Epithelial cell of esophagus (primary cell): Measurements from ENCODE around the gene IL1RAPL2.

Experiments
- DNase-seq: peaks from one replicate; pipeline ENCODE4 v3.0.0; 2010; ENCODE audit warnings: low read depth
- H3K4me3 ChIP-seq: 2 replicates; pipeline ENCODE4 v1.5.1; 2011; ENCODE audit warnings: mild to moderate bottlenecking, low read length, control low read depth
- TF ChIP-seq, protein P1 (sequence below): IDR thresholded peaks from 2 replicates; pipeline ENCODE4 v1.5.1; 2011; ENCODE audit warnings: low read depth, mild to moderate bottlenecking, low read length, control low read depth, inconsistent platforms; ENCODE audit not compliant: insufficient read depth; ENCODE audit errors: missing control alignments

Gene IL1RAPL2

DNA sequence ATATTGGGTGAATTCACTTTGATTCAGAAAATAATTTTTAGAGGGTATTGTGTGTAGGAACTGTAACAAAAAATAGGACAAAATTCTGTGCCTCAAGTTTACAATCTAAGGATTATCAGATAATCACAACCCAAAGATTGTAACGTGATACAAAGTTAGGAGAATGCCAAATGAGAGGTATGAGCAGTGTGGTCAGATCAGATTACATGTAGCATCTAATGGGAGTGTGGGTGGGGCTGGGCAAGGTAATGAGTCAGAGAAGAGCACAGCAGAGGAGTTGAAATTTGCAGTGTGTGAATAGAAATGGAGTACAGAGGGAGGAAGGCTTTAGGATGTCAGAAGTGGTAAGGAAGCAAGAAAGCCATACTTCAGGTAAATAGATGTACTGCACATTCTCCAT lies 757.9 kb downstream of the IL1RAPL2 start:
- TF ChIP-seq, protein P1, sequence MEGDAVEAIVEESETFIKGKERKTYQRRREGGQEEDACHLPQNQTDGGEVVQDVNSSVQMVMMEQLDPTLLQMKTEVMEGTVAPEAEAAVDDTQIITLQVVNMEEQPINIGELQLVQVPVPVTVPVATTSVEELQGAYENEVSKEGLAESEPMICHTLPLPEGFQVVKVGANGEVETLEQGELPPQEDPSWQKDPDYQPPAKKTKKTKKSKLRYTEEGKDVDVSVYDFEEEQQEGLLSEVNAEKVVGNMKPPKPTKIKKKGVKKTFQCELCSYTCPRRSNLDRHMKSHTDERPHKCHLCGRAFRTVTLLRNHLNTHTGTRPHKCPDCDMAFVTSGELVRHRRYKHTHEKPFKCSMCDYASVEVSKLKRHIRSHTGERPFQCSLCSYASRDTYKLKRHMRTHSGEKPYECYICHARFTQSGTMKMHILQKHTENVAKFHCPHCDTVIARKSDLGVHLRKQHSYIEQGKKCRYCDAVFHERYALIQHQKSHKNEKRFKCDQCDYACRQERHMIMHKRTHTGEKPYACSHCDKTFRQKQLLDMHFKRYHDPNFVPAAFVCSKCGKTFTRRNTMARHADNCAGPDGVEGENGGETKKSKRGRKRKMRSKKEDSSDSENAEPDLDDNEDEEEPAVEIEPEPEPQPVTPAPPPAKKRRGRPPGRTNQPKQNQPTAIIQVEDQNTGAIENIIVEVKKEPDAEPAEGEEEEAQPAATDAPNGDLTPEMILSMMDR, result no peak
- no peak overlapping the region for H3K4me3 ChIP-seq
- DNase-seq, result peak; percentile 79

DNA sequence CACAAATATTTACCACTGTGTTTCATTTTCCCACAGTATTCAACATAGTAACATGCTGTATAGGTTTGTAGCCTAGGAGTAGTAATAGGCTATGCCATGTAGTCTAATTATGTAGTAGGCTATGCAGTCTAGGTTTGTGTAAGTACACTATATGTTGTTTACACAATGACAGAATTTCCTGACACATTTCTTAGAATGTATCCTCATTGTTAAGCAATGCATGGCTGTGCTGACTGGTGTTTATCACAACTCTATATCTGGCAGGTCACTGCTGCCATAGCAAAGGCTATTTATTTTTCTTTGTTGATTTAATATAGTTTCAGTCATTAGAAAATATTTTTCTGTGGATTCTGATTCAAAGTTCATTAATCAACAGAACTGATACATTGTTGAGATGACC lies 762.8 kb downstream of the IL1RAPL2 start:
- peak; percentile 60 for DNase-seq
- no peak overlapping the region for H3K4me3 ChIP-seq
- TF ChIP-seq, protein P1, result no peak

DNA sequence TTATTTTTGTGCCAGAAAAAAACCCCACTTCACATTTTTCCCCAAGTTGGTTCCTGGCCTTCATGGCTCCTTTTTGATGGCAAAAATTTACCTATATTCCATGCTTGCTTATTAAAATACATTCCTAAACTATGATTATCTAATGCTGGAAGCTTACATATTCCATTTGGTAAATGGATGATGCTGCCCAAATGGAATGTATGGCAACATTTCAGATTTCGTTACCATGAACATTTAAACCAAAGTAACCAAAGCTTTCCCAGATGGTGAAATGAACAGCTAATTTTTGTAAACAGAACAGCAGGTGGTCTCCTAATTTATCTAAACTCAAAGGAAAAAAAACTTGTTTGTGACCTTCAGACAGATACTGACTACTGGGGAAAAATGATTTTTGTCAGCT lies 765.2 kb downstream of the IL1RAPL2 start:
- H3K4me3 ChIP-seq, result no peak overlapping the region
- TF ChIP-seq, protein P1, result no peak
- DNase-seq, result peak; percentile 61

DNA sequence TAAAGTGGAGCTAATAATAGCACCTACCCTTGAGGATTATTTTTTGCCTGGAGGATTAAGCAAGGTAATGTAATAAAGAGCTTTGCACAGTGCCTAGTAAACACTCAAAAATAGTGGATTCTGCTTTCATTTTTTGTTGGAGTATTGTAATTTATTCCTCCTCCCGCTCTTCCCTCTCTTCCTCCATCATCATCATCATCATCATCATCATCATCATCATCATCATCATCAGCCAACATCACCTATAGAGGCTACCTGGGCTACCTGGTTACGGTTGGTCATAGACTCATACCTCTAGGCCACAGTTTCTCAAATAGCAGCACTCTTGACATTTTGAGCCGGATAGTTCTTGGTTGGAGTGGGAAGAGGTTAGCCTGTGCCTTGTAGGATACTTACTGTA lies 781.4 kb downstream of the IL1RAPL2 start:
- TF ChIP-seq, protein P1, result no peak
- no peak overlapping the region for H3K4me3 ChIP-seq
- DNase-seq, result no peak

DNA sequence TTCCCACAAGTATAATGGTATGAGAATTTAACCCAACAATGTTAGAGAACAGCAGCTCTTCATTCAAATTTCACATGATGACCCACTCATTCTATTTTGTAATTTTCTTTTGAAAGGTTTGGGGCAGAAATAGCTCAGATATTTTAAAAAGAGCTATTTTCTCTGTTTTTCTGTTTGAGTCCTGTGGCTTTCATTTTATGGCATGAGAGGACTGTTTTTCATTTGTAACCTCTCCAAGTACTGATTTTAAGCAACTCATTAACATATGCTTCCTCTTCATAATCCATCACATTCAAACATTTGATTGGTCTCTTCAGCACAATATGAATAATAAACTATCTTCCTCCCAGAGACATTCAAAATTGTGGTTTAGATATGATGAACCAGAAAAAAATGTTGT lies 783.5 kb downstream of the IL1RAPL2 start:
- DNase-seq, result no peak
- TF ChIP-seq, protein P1, result no peak
- no peak overlapping the region for H3K4me3 ChIP-seq

GRCh38 chrX:105375816-105376215 lies 809.8 kb downstream of the IL1RAPL2 start:
- TF ChIP-seq, protein P1, result no peak
- no peak overlapping the region for H3K4me3 ChIP-seq
- DNase-seq, result peak; percentile 74

DNA sequence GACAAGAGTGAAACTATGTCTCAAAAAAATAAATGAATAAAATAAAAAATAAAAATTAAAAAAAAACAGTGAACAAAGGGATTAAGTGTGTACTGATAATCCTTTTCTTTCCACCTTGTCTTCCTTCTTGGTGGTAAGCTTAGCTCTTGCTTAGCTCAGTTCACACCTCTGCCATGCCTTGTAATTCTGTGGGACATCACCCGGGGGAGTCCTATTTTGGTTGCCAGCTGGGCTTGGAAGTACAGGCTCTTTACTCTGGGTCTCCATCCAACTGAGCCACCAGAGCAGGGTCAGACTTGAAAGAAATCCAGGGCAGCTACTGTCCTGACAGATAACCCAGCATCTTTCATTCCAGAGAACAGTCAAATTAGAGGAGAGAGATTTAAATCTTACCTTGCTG lies 858.7 kb downstream of the IL1RAPL2 start:
- TF ChIP-seq, protein P1, result no peak
- no peak overlapping the region for H3K4me3 ChIP-seq
- DNase-seq, result no peak
